Body of pancreas (tissue), 4 donors: ENCODE measurements around the gene MAP2.

Source experiments
- CTCF ChIP-seq, 7 experiments: fragments of 450-650 bp in 4 of 7; fragments of 200-600 bp in 3 of 7; sonication (generic) in 3 of 7; IDR thresholded peaks; one replicate each; pipeline ENCODE4 v1.5.1; 2016 to 2019; ENCODE audit warnings: antibody characterized with exemption in 7 of 7
- POLR2A ChIP-seq, 3 donors: fragments of 450-650 bp; IDR thresholded peaks; one replicate each; pipeline ENCODE4 v1.6.1; 2016; ENCODE audit warnings: antibody characterized with exemption in 3 of 3, mild to moderate bottlenecking in 2 of 3

- TF ChIP-seq CTCF (IDR thresholded peaks at IDR 0.05) = peak in 1 of 7 experiments; percentile 6
- no peak for TF ChIP-seq POLR2A (IDR thresholded peaks at IDR 0.05)
These were observed 75.2 kb downstream of the MAP2 start for GRCh38 chr2:209499069-209499468.
